ENCODE results near the gene ATP8A2. TPM values are rescaled to one million over a fixed set of nuclear protein-coding genes. Genes with fewer than 3 reads are reported as not detected.

ATP8A2 gene
- total and polyA plus RNA-seq, 4 donors, result 0.31 to 2.7 (median 1.1) TPM

GRCh38 chr13:25733001-25733491 lies 361.3 kb downstream of the ATP8A2 start:
- Histone ChIP-seq H3K27ac (ENCODE audit: low read depth in 1 of 2, low read length in 1 of 2) (no peak overlapping the region), H3K27me3 (ENCODE audit: control insufficient read depth in 3 of 3, insufficient read depth in 3 of 3, low read length in 2 of 3) (no peaks in the 10 kb centered on the region), H3K4me3 (no peak overlapping the region), H3K9me3 (ENCODE audit: control insufficient read depth in 4 of 4, insufficient read depth in 3 of 4, low read length in 3 of 4) (no peaks in the 10 kb centered on the region), H3K9ac (ENCODE audit: insufficient read depth in 1 of 2, low read length in 2 of 2) (no peak overlapping the region), H3K4me1 (ENCODE audit: control insufficient read depth in 5 of 5, insufficient read depth in 5 of 5, low read length in 5 of 5) (peaks cover 0 to 28% (median 17%) of the 10 kb centered on the region in 5 donors), H3K36me3 (ENCODE audit: control insufficient read depth in 4 of 4, insufficient read depth in 4 of 4, low read length in 4 of 4) (no peaks in the 10 kb centered on the region)
- no peak for DNase-seq
- ATAC-seq (ENCODE audit: insufficient read depth, low FRiP score), result no peak
- TF ChIP-seq CTCF (IDR thresholded peaks at IDR 0.05; ENCODE audit: control extremely low read depth, extremely low read depth), result no peak
- WGBS, 2 donors, result 86 to 89% methylated on average over 5 of the region's 5 CpGs

- Histone ChIP-seq H3K9ac (ENCODE audit: insufficient read depth in 1 of 2, low read length in 2 of 2) (no peak overlapping the region), H3K27me3 (ENCODE audit: control insufficient read depth in 3 of 3, insufficient read depth in 3 of 3, low read length in 2 of 3) (no peaks in the 10 kb centered on the region), H3K9me3 (ENCODE audit: control insufficient read depth in 4 of 4, insufficient read depth in 3 of 4, low read length in 3 of 4) (no peaks in the 10 kb centered on the region), H3K36me3 (ENCODE audit: control insufficient read depth in 4 of 4, insufficient read depth in 4 of 4, low read length in 4 of 4) (no peaks in the 10 kb centered on the region), H3K4me3 (no peak overlapping the region), H3K4me1 (ENCODE audit: control insufficient read depth in 5 of 5, insufficient read depth in 5 of 5, low read length in 5 of 5) (peaks cover 0 to 31% (median 19%) of the 10 kb centered on the region in 5 donors), H3K27ac (ENCODE audit: low read depth in 1 of 2, low read length in 1 of 2) (no peak overlapping the region)
- 69 to 80% methylated on average over 3 of the region's 3 CpGs for WGBS, 2 donors
- no peak for TF ChIP-seq CTCF (IDR thresholded peaks at IDR 0.05; ENCODE audit: control extremely low read depth, extremely low read depth)
- DNase-seq, result no peak
- ATAC-seq (ENCODE audit: insufficient read depth, low FRiP score), result no peak
Observed at GRCh38 chr13:25733696-25734435, 362.1 kb downstream of the ATP8A2 start.

GRCh38 chr13:25738342-25739196 lies 366.8 kb downstream of the ATP8A2 start:
- no peak overlapping the region for H3K4me3 ChIP-seq
- peak overlapping the region in 1 of 2 donors; percentile 14 for H3K27ac ChIP-seq (ENCODE audit: low read depth in 1 of 2, low read length in 1 of 2)
- no peak overlapping the region for H3K9ac ChIP-seq (ENCODE audit: insufficient read depth in 1 of 2, low read length in 2 of 2)
- no peak for TF ChIP-seq CTCF (IDR thresholded peaks at IDR 0.05; ENCODE audit: control extremely low read depth, extremely low read depth)
- no peaks in the 10 kb centered on the region for H3K27me3 ChIP-seq (ENCODE audit: control insufficient read depth in 3 of 3, insufficient read depth in 3 of 3, low read length in 2 of 3)
- peak; percentile 91 to 99 (median 99) for DNase-seq
- H3K36me3 ChIP-seq (ENCODE audit: control insufficient read depth in 4 of 4, insufficient read depth in 4 of 4, low read length in 4 of 4), result no peaks in the 10 kb centered on the region
- 41 to 50% methylated on average over 4 of the region's 4 CpGs for WGBS, 2 donors
- no peaks in the 10 kb centered on the region for H3K9me3 ChIP-seq (ENCODE audit: control insufficient read depth in 4 of 4, insufficient read depth in 3 of 4, low read length in 3 of 4)
- ATAC-seq (ENCODE audit: insufficient read depth, low FRiP score), result no peak
- peaks cover 0 to 36% (median 5%) of the 10 kb centered on the region in 5 donors for H3K4me1 ChIP-seq (ENCODE audit: control insufficient read depth in 5 of 5, insufficient read depth in 5 of 5, low read length in 5 of 5)
